Natural killer cell treated with Interleukin-12 subunit alpha and Interleukin-12 subunit beta and Interleukin-15 and Interleukin-18, amount 100 ng/mL, for 72 hours (primary cell): ENCODE results near the gene ZNRF3. TPM values are rescaled to one million over a fixed set of nuclear protein-coding genes. Genes with fewer than 3 reads are reported as not detected.
A peak's percentile ranks its signal among the peaks of the same experiment; 100 is the strongest.
"Not testable (repeated sequence)": the region's sequence is repeated elsewhere in the genome, so short reads cannot be mapped to it uniquely, and the experiment has no call there.

Experiments
- ATAC-seq, 2 donors: fragments of 150-1000 bp; cut with Tn5 transposase in 1 of 2; sonication (Bioruptor Pico), chemical (Tn5 transposase) in 1 of 2; 2 replicates each; pipeline ENCODE4 v1.10.0; 2021
- DNase-seq: peaks from one replicate; pipeline ENCODE4 v3.0.0; 2022; ENCODE audit warnings: low spot score
- H3K27ac Mint-ChIP-seq, 2 donors: 1 replicate in 1 of 2; 2 replicates in 1 of 2; pipeline ENCODE4 v1.8.0; 2022; ENCODE audit warnings: mixed read lengths in 2 of 2, mild to moderate bottlenecking in 1 of 2, moderate library complexity in 1 of 2
- H3K27me3 Mint-ChIP-seq, 2 donors: 1 replicate in 1 of 2; 2 replicates in 1 of 2; pipeline ENCODE4 v1.8.0; 2022; ENCODE audit warnings: mixed read lengths in 2 of 2
- H3K36me3 Mint-ChIP-seq: one replicate; pipeline ENCODE4 v1.8.0; 2022; ENCODE audit warnings: mixed read lengths
- H3K4me1 Mint-ChIP-seq, 2 donors: 1 replicate in 1 of 2; 2 replicates in 1 of 2; pipeline ENCODE4 v1.8.0; 2022; ENCODE audit warnings: low read depth in 2 of 2, mixed read lengths in 2 of 2, mild to moderate bottlenecking in 1 of 2
- H3K4me3 Mint-ChIP-seq: one replicate; pipeline ENCODE4 v1.8.0; 2022; ENCODE audit warnings: mixed read lengths
- H3K9me3 Mint-ChIP-seq: 2 replicates; pipeline ENCODE4 v1.8.0; 2022; ENCODE audit warnings: mixed read lengths
- total RNA-seq, 2 donors: library from RNA; stranded (reverse); gene quantifications; one replicate each; pipeline ENCODE4 v1.2.3, GENCODE V29; 2022

The ZNRF3 gene
- total RNA-seq, 2 donors from 2014 or later, result 0.61 to 0.64 TPM

- Mint-ChIP-seq H3K27ac (no peak overlapping the region), H3K9me3 (no peaks in the 10 kb centered on the region), H3K36me3 (no peaks in the 10 kb centered on the region), H3K4me1 (peaks cover 14 to 26% of the 10 kb centered on the region in 2 donors), H3K27me3 (peaks cover 57 to 81% of the 10 kb centered on the region in 2 donors), H3K4me3 (peak overlapping the region; percentile 58)
- DNase-seq, result no peak
- no peak for ATAC-seq
These were observed 190.4 kb downstream of the ZNRF3 start for GRCh38 chr22:29073618-29074275.

- Mint-ChIP-seq H3K4me1 (peaks cover 20 to 32% of the 10 kb centered on the region in 2 donors), H3K27ac (no peak overlapping the region), H3K9me3 (no peaks in the 10 kb centered on the region), H3K4me3 (peak overlapping the region; percentile 58), H3K36me3 (no peaks in the 10 kb centered on the region), H3K27me3 (peaks cover 58 to 83% of the 10 kb centered on the region in 2 donors)
- no peak for ATAC-seq
- no peak for DNase-seq
These were observed 191.0 kb downstream of the ZNRF3 start for GRCh38 chr22:29074276-29074772.

- peaks cover 23 to 26% of the 10 kb centered on the region in 2 donors for H3K4me1 Mint-ChIP-seq
- H3K36me3 Mint-ChIP-seq, result no peaks in the 10 kb centered on the region
- peaks cover 48 to 63% of the 10 kb centered on the region in 2 donors for H3K27me3 Mint-ChIP-seq
- H3K9me3 Mint-ChIP-seq, result no peaks in the 10 kb centered on the region
- ATAC-seq, result no peak
- no peak overlapping the region for H3K27ac Mint-ChIP-seq
- no peak for DNase-seq
- H3K4me3 Mint-ChIP-seq, result no peak overlapping the region
These were observed 194.9 kb downstream of the ZNRF3 start for GRCh38 chr22:29078036-29078868.

- H3K4me3 Mint-ChIP-seq, result no peak overlapping the region
- peaks cover 24 to 28% of the 10 kb centered on the region in 2 donors for H3K4me1 Mint-ChIP-seq
- no peak overlapping the region for H3K27ac Mint-ChIP-seq
- DNase-seq (no peak), ATAC-seq (no peak)
- no peaks in the 10 kb centered on the region for H3K36me3 Mint-ChIP-seq
- H3K27me3 Mint-ChIP-seq, result peaks cover 54 to 68% of the 10 kb centered on the region in 2 donors
- no peaks in the 10 kb centered on the region for H3K9me3 Mint-ChIP-seq
These were observed 195.5 kb downstream of the ZNRF3 start for GRCh38 chr22:29078869-29079207.

GRCh38 chr22:29079218-29079901, 196.0 kb downstream of the ZNRF3 start:
- Mint-ChIP-seq H3K9me3 (no peaks in the 10 kb centered on the region), H3K27me3 (peaks cover 49 to 68% of the 10 kb centered on the region in 2 donors), H3K4me1 (peaks cover 19 to 23% of the 10 kb centered on the region in 2 donors), H3K36me3 (no peaks in the 10 kb centered on the region), H3K4me3 (no peak overlapping the region), H3K27ac (no peak overlapping the region)
- DNase-seq (no peak), ATAC-seq (peak; percentile 64 to 78)

- Mint-ChIP-seq H3K27me3 (peaks cover 44 to 64% of the 10 kb centered on the region in 2 donors), H3K9me3 (no peaks in the 10 kb centered on the region), H3K4me1 (peaks cover 19 to 23% of the 10 kb centered on the region in 2 donors), H3K27ac (no peak overlapping the region), H3K4me3 (peak overlapping the region; percentile 24), H3K36me3 (no peaks in the 10 kb centered on the region)
- ATAC-seq, result no peak
- DNase-seq, result no peak
These were observed 197.0 kb downstream of the ZNRF3 start for GRCh38 chr22:29080106-29080975.

GRCh38 chr22:29081517-29082236, 198.3 kb downstream of the ZNRF3 start:
- H3K27ac Mint-ChIP-seq, result no peak overlapping the region
- peaks cover 19 to 20% of the 10 kb centered on the region in 2 donors for H3K4me1 Mint-ChIP-seq
- H3K9me3 Mint-ChIP-seq, result no peaks in the 10 kb centered on the region
- DNase-seq (no peak), ATAC-seq (no peak)
- H3K36me3 Mint-ChIP-seq, result no peaks in the 10 kb centered on the region
- H3K4me3 Mint-ChIP-seq, result no peak overlapping the region
- peaks cover 35 to 60% of the 10 kb centered on the region in 2 donors for H3K27me3 Mint-ChIP-seq

GRCh38 chr22:29082826-29083545, 199.6 kb downstream of the ZNRF3 start:
- peak overlapping the region; percentile 26 for H3K4me3 Mint-ChIP-seq
- H3K9me3 Mint-ChIP-seq, result no peaks in the 10 kb centered on the region
- DNase-seq (no peak), ATAC-seq (no peak)
- H3K36me3 Mint-ChIP-seq, result no peaks in the 10 kb centered on the region
- H3K27me3 Mint-ChIP-seq, result peaks cover 33 to 48% of the 10 kb centered on the region in 2 donors
- peak overlapping the region; percentile 56 to 75 for H3K27ac Mint-ChIP-seq
- H3K4me1 Mint-ChIP-seq, result peaks cover 19 to 20% of the 10 kb centered on the region in 2 donors

GRCh38 chr22:29083576-29083932, 200.2 kb downstream of the ZNRF3 start:
- not testable (repeated sequence) for H3K36me3 Mint-ChIP-seq, DNase-seq, H3K9me3 Mint-ChIP-seq
- H3K27me3 Mint-ChIP-seq, result peaks cover 27 to 46% of the 10 kb centered on the region in 2 donors
- peak in 1 of 2 donors; percentile 15 for ATAC-seq
- peak overlapping the region; percentile 56 to 75 for H3K27ac Mint-ChIP-seq
- H3K4me3 Mint-ChIP-seq, result peak overlapping the region; percentile 26
- H3K4me1 Mint-ChIP-seq, result peaks cover 19 to 20% of the 10 kb centered on the region in 2 donors

GRCh38 chr22:29083933-29084591, 200.7 kb downstream of the ZNRF3 start:
- peak overlapping the region; percentile 26 for H3K4me3 Mint-ChIP-seq
- H3K4me1 Mint-ChIP-seq, result peaks cover 15% of the 10 kb centered on the region in 2 donors
- H3K9me3 Mint-ChIP-seq, result no peaks in the 10 kb centered on the region
- peaks cover 23 to 46% of the 10 kb centered on the region in 2 donors for H3K27me3 Mint-ChIP-seq
- no peak for DNase-seq
- H3K36me3 Mint-ChIP-seq, result no peaks in the 10 kb centered on the region
- ATAC-seq, result peak; percentile 57 to 59
- H3K27ac Mint-ChIP-seq, result peak overlapping the region; percentile 56 to 75

- Mint-ChIP-seq H3K27me3 (peaks cover 28 to 53% of the 10 kb centered on the region in 2 donors), H3K4me1 (peaks cover 6 to 10% of the 10 kb centered on the region in 2 donors), H3K36me3 (no peaks in the 10 kb centered on the region), H3K9me3 (no peaks in the 10 kb centered on the region), H3K27ac (no peak overlapping the region), H3K4me3 (no peak overlapping the region)
- DNase-seq, result no peak
- no peak for ATAC-seq
These were observed 203.6 kb downstream of the ZNRF3 start for GRCh38 chr22:29087012-29087411.

GRCh38 chr22:29088809-29089208, 205.4 kb downstream of the ZNRF3 start:
- peaks cover 21 to 47% of the 10 kb centered on the region in 2 donors for H3K27me3 Mint-ChIP-seq
- ATAC-seq (no peak), DNase-seq (no peak)
- H3K9me3 Mint-ChIP-seq, result no peaks in the 10 kb centered on the region
- no peak overlapping the region for H3K27ac Mint-ChIP-seq
- no peak overlapping the region for H3K4me3 Mint-ChIP-seq
- H3K36me3 Mint-ChIP-seq, result no peaks in the 10 kb centered on the region
- peaks cover 6% of the 10 kb centered on the region in 2 donors for H3K4me1 Mint-ChIP-seq
